K562 (cell line): ENCODE measurements around the gene MXRA7. TPM values are rescaled to one million over a fixed set of nuclear protein-coding genes. Genes with fewer than 3 reads are reported as not detected.
A peak's percentile ranks its signal among the peaks of the same experiment; 100 is the strongest.

Experiments used
- ARID2 ChIP-seq: fragments of 450-650 bp; IDR thresholded peaks from 2 replicates; pipeline ENCODE4 v1.6.1; 2017; ENCODE audit warnings: antibody characterized with exemption, mild to moderate bottlenecking
- CREBBP ChIP-seq: IDR thresholded peaks from one replicate; pipeline ENCODE4 v1.6.1; 2012; ENCODE audit warnings: low read depth, mild to moderate bottlenecking, control low read depth, inconsistent platforms, low read length
- CREM ChIP-seq: IDR thresholded peaks from 2 replicates; pipeline ENCODE4 v1.6.1; 2014; ENCODE audit warnings: antibody characterized with exemption, low read depth
- CSDE1 ChIP-seq, 2 experiments: fragments of 450-650 bp; IDR thresholded peaks; 2 replicates each; pipeline ENCODE4 v1.6.1; 2016; ENCODE audit warnings: mild to moderate bottlenecking in 1 of 2
- EP300 ChIP-seq: IDR thresholded peaks from 2 replicates; pipeline ENCODE4 v1.6.1; 2012; ENCODE audit warnings: low read length, improper control_type of control experiment
- PTTG1 ChIP-seq: fragments of 450-650 bp; IDR thresholded peaks from 2 replicates; pipeline ENCODE4 v1.6.1; 2016; ENCODE audit warnings: low read depth, mild to moderate bottlenecking, missing genetic modification characterization, missing compliant biosample characterization
- SRF ChIP-seq, 2 experiments: fragments of 250-450, 450-650 bp in 1 of 2; sonication (Bioruptor Pico) in 1 of 2; sonication (generic) in 1 of 2; formaldehyde crosslinking; IDR thresholded peaks; 2 replicates each; pipeline versions ENCODE4 v1.5.0 to v1.5.1; 2020 to 2022; ENCODE audit warnings: mild to moderate bottlenecking in 1 of 2, missing genetic modification reagents in 1 of 2
- TGIF2 ChIP-seq: sonication (generic); formaldehyde crosslinking; IDR thresholded peaks from 2 replicates; pipeline ENCODE4 v1.8.1; 2022; ENCODE audit warnings: mild to moderate bottlenecking, missing genetic modification reagents, moderate library complexity
- U2AF1 ChIP-seq: fragments of 200-400 bp; formaldehyde crosslinking; optimal IDR thresholded peaks from 2 replicates; pipeline ENCODE3; 2017; ENCODE audit warnings: mild to moderate bottlenecking, low read depth, low read length, moderate library complexity
- ZNF778 ChIP-seq: fragments of 450-650 bp; formaldehyde crosslinking; IDR thresholded peaks from 2 replicates; pipeline ENCODE4 v1.4.0; 2020; ENCODE audit warnings: mild to moderate bottlenecking, moderate library complexity
- polyA plus RNA-seq, 8 experiments: library from polyadenylated mRNA; depleted of rRNA in 4 of 8; stranded (reverse) in 5 of 8; unstranded in 3 of 8; fragments of >200 nt; fragmentation: Nextera tagmentation in 2 of 8; fragmentation: Illumina TruSeq in 1 of 8; extraction: Ambion mirVana in 2 of 8; extraction: Trizol in 1 of 8; gene quantifications; 2 replicates each; pipeline versions ENCODE4 v1.2.1 to v1.2.3, GENCODE V29; 2011 to 2014; ENCODE audit warnings: inconsistent platforms in 1 of 8, missing spikeins in 1 of 8
- total RNA-seq, 7 experiments: library from RNA; depleted of rRNA in 6 of 7; stranded (reverse); fragments of >200 nt in 6 of 7; fragmentation: Illumina TruSeq in 2 of 7; extraction: Trizol in 2 of 7; gene quantifications; 2 replicates each; pipeline versions ENCODE4 v1.2.1 to v1.2.3, GENCODE V29; 2011 to 2021; ENCODE audit warnings: low replicate concordance in 1 of 7
- TF ChIP-seq, protein P1 (sequence below): fragments of 450-650 bp; IDR thresholded peaks from 2 replicates; pipeline ENCODE4 v1.6.1; 2018; ENCODE audit not compliant: partially characterized antibody
- TF ChIP-seq, protein P2 (sequence below): fragments of 450-650 bp; formaldehyde crosslinking; IDR thresholded peaks from 2 replicates; pipeline ENCODE4 v1.4.0; 2022; ENCODE audit warnings: missing genetic modification characterization
- TF ChIP-seq, protein P3 (sequence below), 2 experiments: IDR thresholded peaks; 2 replicates each; pipeline ENCODE4 v1.6.1; 2012; ENCODE audit warnings: improper control_type of control experiment in 2 of 2, low read depth in 2 of 2, low read length in 2 of 2, borderline replicate concordance in 1 of 2
- TF ChIP-seq, protein P4 (sequence below): fragments of 250-450 bp; sonication (Bioruptor Pico); IDR thresholded peaks from 2 replicates; pipeline ENCODE4 v1.5.1; 2021; ENCODE audit warnings: mild to moderate bottlenecking

MXRA7 gene
- total and polyA plus RNA-seq, 9 of the 15 experiments (the other 6 are each of a cell fraction or from before 2014, with no cell fraction given), result 2.6 to 38.4 (median 14.3) TPM

DNA sequence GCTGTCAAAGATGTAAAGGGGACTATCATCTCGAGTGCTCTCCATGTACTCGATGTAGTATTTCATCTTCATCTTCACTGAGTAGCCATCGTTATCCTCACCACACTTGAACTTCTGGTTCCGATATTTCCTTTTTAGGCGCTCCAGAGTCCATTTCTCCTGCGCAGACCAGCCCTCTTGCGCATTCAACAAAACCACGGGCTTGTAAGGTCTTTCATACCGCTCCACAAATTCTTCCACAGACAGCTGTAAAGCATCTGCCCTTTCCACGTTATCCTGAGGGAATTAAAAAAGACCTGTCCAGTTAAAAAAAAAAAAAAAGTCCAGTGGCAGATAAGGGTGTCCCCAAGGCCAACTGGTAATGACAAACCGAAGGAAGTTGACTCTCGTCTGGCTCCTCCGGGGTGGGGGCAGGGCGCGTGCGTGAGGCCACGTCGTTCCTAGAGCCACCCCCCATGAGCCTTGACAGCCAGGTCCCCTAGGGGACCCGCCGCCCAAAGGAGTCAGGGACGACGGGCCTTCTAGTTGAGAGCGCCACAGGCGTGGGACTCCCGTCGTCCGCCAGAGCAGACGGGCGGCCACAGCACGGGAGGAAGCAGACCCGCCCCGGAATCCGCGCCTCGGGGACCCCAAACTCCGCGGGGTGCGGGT lies 14.9 kb upstream of the MXRA7 start (continued):
- TF ChIP-seq ZNF778 (CRISPR knock-in tag) (no peak), SRF (CRISPR knock-in tag; IDR thresholded peaks at IDR 0.05) (peak; percentile 43 to 93; a peak in 3 of 4 replicates), EP300 (peak; percentile 46; the same call in 1 of the 2 replicates), PTTG1 (tag) (no peak), CSDE1 (IDR thresholded peaks at IDR 0.05) (no peak), CREM (peak; percentile 83), U2AF1 (no peak), ARID2 (no peak; the same call in 1 of the 2 replicates), TGIF2 (peak; percentile 61; the same call in 1 of the 2 replicates), CREBBP (no peak)
- TF ChIP-seq, protein P1, sequence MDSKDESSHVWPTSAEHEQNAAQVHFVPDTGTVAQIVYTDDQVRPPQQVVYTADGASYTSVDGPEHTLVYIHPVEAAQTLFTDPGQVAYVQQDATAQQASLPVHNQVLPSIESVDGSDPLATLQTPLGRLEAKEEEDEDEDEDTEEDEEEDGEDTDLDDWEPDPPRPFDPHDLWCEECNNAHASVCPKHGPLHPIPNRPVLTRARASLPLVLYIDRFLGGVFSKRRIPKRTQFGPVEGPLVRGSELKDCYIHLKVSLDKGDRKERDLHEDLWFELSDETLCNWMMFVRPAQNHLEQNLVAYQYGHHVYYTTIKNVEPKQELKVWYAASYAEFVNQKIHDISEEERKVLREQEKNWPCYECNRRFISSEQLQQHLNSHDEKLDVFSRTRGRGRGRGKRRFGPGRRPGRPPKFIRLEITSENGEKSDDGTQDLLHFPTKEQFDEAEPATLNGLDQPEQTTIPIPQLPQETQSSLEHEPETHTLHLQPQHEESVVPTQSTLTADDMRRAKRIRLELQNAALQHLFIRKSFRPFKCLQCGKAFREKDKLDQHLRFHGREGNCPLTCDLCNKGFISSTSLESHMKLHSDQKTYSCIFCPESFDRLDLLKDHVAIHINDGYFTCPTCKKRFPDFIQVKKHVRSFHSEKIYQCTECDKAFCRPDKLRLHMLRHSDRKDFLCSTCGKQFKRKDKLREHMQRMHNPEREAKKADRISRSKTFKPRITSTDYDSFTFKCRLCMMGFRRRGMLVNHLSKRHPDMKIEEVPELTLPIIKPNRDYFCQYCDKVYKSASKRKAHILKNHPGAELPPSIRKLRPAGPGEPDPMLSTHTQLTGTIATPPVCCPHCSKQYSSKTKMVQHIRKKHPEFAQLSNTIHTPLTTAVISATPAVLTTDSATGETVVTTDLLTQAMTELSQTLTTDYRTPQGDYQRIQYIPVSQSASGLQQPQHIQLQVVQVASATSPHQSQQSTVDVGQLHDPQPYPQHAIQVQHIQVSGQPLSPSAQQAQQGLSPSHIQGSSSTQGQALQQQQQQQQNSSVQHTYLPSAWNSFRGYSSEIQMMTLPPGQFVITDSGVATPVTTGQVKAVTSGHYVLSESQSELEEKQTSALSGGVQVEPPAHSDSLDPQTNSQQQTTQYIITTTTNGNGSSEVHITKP, result peak; percentile 22
- TF ChIP-seq, protein P2, sequence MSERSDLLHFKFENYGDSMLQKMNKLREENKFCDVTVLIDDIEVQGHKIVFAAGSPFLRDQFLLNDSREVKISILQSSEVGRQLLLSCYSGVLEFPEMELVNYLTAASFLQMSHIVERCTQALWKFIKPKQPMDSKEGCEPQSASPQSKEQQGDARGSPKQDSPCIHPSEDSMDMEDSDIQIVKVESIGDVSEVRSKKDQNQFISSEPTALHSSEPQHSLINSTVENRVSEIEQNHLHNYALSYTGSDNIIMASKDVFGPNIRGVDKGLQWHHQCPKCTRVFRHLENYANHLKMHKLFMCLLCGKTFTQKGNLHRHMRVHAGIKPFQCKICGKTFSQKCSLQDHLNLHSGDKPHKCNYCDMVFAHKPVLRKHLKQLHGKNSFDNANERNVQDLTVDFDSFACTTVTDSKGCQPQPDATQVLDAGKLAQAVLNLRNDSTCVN (CRISPR knock-in tag), result no peak
- TF ChIP-seq, protein P3, sequence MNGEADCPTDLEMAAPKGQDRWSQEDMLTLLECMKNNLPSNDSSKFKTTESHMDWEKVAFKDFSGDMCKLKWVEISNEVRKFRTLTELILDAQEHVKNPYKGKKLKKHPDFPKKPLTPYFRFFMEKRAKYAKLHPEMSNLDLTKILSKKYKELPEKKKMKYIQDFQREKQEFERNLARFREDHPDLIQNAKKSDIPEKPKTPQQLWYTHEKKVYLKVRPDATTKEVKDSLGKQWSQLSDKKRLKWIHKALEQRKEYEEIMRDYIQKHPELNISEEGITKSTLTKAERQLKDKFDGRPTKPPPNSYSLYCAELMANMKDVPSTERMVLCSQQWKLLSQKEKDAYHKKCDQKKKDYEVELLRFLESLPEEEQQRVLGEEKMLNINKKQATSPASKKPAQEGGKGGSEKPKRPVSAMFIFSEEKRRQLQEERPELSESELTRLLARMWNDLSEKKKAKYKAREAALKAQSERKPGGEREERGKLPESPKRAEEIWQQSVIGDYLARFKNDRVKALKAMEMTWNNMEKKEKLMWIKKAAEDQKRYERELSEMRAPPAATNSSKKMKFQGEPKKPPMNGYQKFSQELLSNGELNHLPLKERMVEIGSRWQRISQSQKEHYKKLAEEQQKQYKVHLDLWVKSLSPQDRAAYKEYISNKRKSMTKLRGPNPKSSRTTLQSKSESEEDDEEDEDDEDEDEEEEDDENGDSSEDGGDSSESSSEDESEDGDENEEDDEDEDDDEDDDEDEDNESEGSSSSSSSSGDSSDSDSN (IDR thresholded peaks at IDR 0.05; ENCODE audit: borderline replicate concordance in 1 of 2, low read depth in 2 of 2, low read length in 2 of 2), result no peak
- TF ChIP-seq, protein P4, sequence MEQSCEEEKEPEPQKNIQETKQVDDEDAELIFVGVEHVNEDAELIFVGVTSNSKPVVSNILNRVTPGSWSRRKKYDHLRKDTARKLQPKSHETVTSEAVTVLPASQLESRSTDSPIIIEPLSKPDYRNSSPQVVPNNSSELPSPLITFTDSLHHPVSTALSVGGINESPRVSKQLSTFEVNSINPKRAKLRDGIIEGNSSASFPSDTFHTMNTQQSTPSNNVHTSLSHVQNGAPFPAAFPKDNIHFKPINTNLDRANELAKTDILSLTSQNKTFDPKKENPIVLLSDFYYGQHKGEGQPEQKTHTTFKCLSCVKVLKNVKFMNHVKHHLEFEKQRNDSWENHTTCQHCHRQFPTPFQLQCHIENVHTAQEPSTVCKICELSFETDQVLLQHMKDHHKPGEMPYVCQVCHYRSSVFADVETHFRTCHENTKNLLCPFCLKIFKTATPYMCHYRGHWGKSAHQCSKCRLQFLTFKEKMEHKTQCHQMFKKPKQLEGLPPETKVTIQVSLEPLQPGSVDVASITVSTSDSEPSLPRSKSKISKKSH (CRISPR knock-in tag), result no peak
